NK-92 (cell line): Measurements from ENCODE around the gene ATP6AP1.
"Not testable (repeated sequence)": the region's sequence is repeated elsewhere in the genome, so short reads cannot be mapped to it uniquely, and the experiment has no call there.

Experiments
- DNase-seq: peaks from one replicate; lab custom pipeline; 2025; ENCODE audit not compliant: unreplicated experiment; lab: John Stamatoyannopoulos, UW

ATP6AP1 gene

GRCh38 chrX:154398668-154399526 lies 29.6 kb upstream of the ATP6AP1 start:
- no peak for DNase-seq

- DNase-seq = no peak
These were observed 28.7 kb upstream of the ATP6AP1 start for GRCh38 chrX:154399527-154400368.

GRCh38 chrX:154400369-154400817 lies 28.1 kb upstream of the ATP6AP1 start:
- DNase-seq = not testable (repeated sequence)

GRCh38 chrX:154401045-154401799 lies 27.3 kb upstream of the ATP6AP1 start:
- no peak for DNase-seq

- DNase-seq = no peak
These were observed 26.4 kb upstream of the ATP6AP1 start for GRCh38 chrX:154401918-154402621.

GRCh38 chrX:154402622-154403127 lies 25.8 kb upstream of the ATP6AP1 start:
- no peak for DNase-seq

- no peak for DNase-seq
These were observed 25.3 kb upstream of the ATP6AP1 start for GRCh38 chrX:154403192-154403591.

GRCh38 chrX:154403858-154404257 lies 24.6 kb upstream of the ATP6AP1 start:
- no peak for DNase-seq

GRCh38 chrX:154404625-154405192 lies 23.8 kb upstream of the ATP6AP1 start:
- DNase-seq = no peak

GRCh38 chrX:154408659-154409221 lies 19.7 kb upstream of the ATP6AP1 start:
- no peak for DNase-seq

- no peak for DNase-seq
These were observed 19.1 kb upstream of the ATP6AP1 start, which contains the start of gene DNASE1L1 for GRCh38 chrX:154409222-154409871. Gene DNASE1L1, minus strand, starts transcription at chrX:154409254. Its CDS starts 3,686 bp downstream, at chrX:154405568.

- DNase-seq = no peak
These were observed 16.5 kb upstream of the ATP6AP1 start for GRCh38 chrX:154411981-154412340.

GRCh38 chrX:154412468-154412867 lies 16.0 kb upstream of the ATP6AP1 start:
- DNase-seq = no peak

GRCh38 chrX:154413142-154413541 lies 15.3 kb upstream of the ATP6AP1 start:
- DNase-seq = no peak

- DNase-seq = no peak
These were observed 11.3 kb upstream of the ATP6AP1 start for GRCh38 chrX:154417157-154417556.

- no peak for DNase-seq
These were observed 9.3 kb upstream of the ATP6AP1 start for GRCh38 chrX:154419189-154419588.

- DNase-seq = no peak
These were observed 8.6 kb upstream of the ATP6AP1 start for GRCh38 chrX:154419688-154420401.

- DNase-seq = no peak
These were observed 8.1 kb upstream of the ATP6AP1 start for GRCh38 chrX:154420402-154420756.
